MCF 10A (cell line): ENCODE data around the gene ZDHHC22. TPM values are rescaled to one million over a fixed set of nuclear protein-coding genes. Genes with fewer than 3 reads are reported as not detected.

Experiments used
- BruUV-seq: library from RNA; stranded (reverse); fragments of 400-500 nt; replicated peaks from 2 replicates; lab custom pipeline; 2021; lab: Mats Ljungman, UMichigan
- CTCF ChIA-PET: fragments of 300-600 bp; sonication (Branson Sonifier 250); formaldehyde crosslinking; extraction: SDS; loops from one replicate; lab custom pipeline; 2021; ENCODE audit warnings: antibody characterized with exemption, inconsistent platforms; lab: Yijun Ruan, JAX
- POLR2A ChIA-PET: fragments of 300-600, 350-650 bp; sonication (Branson Sonifier 250); formaldehyde crosslinking; extraction: SDS; loops from one replicate; lab custom pipeline; 2020; ENCODE audit warnings: antibody characterized with exemption, inconsistent platforms; lab: Yijun Ruan, JAX
- DNase-seq: peaks from one replicate; pipeline ENCODE4 v3.0.0-alpha.2; 2018; ENCODE audit not compliant: unreplicated experiment
- H3K27ac Mint-ChIP-seq: one replicate; pipeline ENCODE4 v1.8.0; 2022; ENCODE audit warnings: mild to moderate bottlenecking, low read depth, mixed read lengths; ENCODE audit not compliant: unreplicated experiment
- H3K27me3 Mint-ChIP-seq: one replicate; pipeline ENCODE4 v1.8.0; 2022; ENCODE audit warnings: mixed read lengths; ENCODE audit not compliant: insufficient read depth, unreplicated experiment
- H3K36me3 Mint-ChIP-seq: one replicate; pipeline ENCODE4 v1.8.0; 2022; ENCODE audit warnings: mild to moderate bottlenecking, moderate library complexity, mixed read lengths; ENCODE audit not compliant: insufficient read depth, unreplicated experiment
- H3K4me1 Mint-ChIP-seq: one replicate; pipeline ENCODE4 v1.8.0; 2022; ENCODE audit warnings: mixed read lengths; ENCODE audit not compliant: insufficient read depth, unreplicated experiment
- H3K4me3 Mint-ChIP-seq: one replicate; pipeline ENCODE4 v1.8.0; 2022; ENCODE audit warnings: mild to moderate bottlenecking, moderate library complexity, mixed read lengths; ENCODE audit not compliant: unreplicated experiment
- H3K9me3 Mint-ChIP-seq: one replicate; pipeline ENCODE4 v1.8.0; 2022; ENCODE audit warnings: mixed read lengths; ENCODE audit not compliant: unreplicated experiment
- intact Hi-C: fragments of 100-400 bp; cut with micrococcal nuclease; formaldehyde crosslinking; loops from 2 replicates; pipeline ENCODE4 v1.14.1; 2022
- total RNA-seq: library from RNA; stranded (reverse); gene quantifications from 2 replicates; pipeline ENCODE4 v1.2.3, GENCODE V29; 2022
- TF ChIP-seq, protein P1 (sequence below): fragments of 200-600 bp; IDR thresholded peaks from one replicate; pipeline ENCODE4 v1.8.0; 2022; ENCODE audit warnings: antibody characterized with exemption, mild to moderate bottlenecking; ENCODE audit not compliant: unreplicated experiment

The ZDHHC22 gene
- total RNA-seq, 1 experiment from 2014 or later = not detected

DNA sequence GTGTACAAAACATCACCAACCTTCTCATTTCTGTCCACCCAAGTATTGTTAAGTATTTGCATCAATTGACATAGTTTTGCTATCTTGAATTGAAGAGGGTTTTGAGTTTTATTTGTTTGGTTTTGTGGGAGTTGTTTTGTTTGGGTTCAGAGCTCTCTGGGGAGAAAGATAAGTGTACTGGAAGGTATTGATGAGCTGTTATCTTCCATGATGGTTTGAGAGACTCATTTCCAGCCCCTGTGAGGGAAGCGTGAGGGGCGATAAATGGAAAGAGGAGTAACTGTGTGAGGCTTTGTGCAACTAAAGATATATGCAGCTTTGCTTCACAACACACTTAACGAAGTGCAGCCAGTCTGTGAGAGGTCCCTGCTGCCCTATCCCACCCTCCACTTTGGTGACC is 59.2 kb downstream of the ZDHHC22 start:
- H3K27me3 Mint-ChIP-seq = no peaks in the 10 kb centered on the region
- ChIA-PET CTCF (interaction anchor here (1.0 to 17.4 kb wide), 6 partner anchors 10 to 208 kb away, joined by 3 to 338 read pairs (median 8); no protein-coding TSS in a partner anchor), POLR2A (interaction anchor here (0.6 kb wide), 1 partner anchor 10 kb away, joined by 3 read pairs; no protein-coding TSS in a partner anchor)
- H3K4me1 Mint-ChIP-seq = no peaks in the 10 kb centered on the region
- no peaks in the 10 kb centered on the region for H3K9me3 Mint-ChIP-seq
- intact Hi-C loops = no loop called here
- no peaks in the 10 kb centered on the region for H3K36me3 Mint-ChIP-seq
- TF ChIP-seq, protein P1, sequence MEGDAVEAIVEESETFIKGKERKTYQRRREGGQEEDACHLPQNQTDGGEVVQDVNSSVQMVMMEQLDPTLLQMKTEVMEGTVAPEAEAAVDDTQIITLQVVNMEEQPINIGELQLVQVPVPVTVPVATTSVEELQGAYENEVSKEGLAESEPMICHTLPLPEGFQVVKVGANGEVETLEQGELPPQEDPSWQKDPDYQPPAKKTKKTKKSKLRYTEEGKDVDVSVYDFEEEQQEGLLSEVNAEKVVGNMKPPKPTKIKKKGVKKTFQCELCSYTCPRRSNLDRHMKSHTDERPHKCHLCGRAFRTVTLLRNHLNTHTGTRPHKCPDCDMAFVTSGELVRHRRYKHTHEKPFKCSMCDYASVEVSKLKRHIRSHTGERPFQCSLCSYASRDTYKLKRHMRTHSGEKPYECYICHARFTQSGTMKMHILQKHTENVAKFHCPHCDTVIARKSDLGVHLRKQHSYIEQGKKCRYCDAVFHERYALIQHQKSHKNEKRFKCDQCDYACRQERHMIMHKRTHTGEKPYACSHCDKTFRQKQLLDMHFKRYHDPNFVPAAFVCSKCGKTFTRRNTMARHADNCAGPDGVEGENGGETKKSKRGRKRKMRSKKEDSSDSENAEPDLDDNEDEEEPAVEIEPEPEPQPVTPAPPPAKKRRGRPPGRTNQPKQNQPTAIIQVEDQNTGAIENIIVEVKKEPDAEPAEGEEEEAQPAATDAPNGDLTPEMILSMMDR = no peak
- H3K27ac Mint-ChIP-seq = no peak overlapping the region
- H3K4me3 Mint-ChIP-seq = no peak overlapping the region
- BruUV-seq = no TSS peak
- DNase-seq = no peak

Other genes with a start within 250 kb of the ZDHHC22 start
- gene IRF2BPL, start 113.1 kb downstream of the ZDHHC22 start, total RNA-seq = 22.1 and 26.0 TPM in 2 replicates
- 9.7 and 11.4 TPM in 2 replicates for gene CIPC, start 43.5 kb downstream of the ZDHHC22 start, total RNA-seq
- gene TMEM63C, start 40.0 kb upstream of the ZDHHC22 start, total RNA-seq = 5.1 and 9.3 TPM in 2 replicates
- gene NGB, start 129.4 kb upstream of the ZDHHC22 start, total RNA-seq = not detected in 2 replicates
- 32.1 and 33.0 TPM in 2 replicates for gene POMT2, start 179.1 kb upstream of the ZDHHC22 start, total RNA-seq
- gene GSTZ1, start 179.2 kb upstream of the ZDHHC22 start, total RNA-seq = 36.8 and 40.1 TPM in 2 replicates
- 9.3 and 12.9 TPM in 2 replicates for gene TMED8, start 235.3 kb upstream of the ZDHHC22 start, total RNA-seq
- gene SAMD15, start 235.6 kb upstream of the ZDHHC22 start, total RNA-seq = 0.81 and 0.86 TPM in 2 replicates